T-helper 1 cell treated with Interleukin-12 subunit alpha and Interleukin-12 subunit beta and Interleukin-4 antibody, amounts not matched to agents 30 μg/mL and 1 μg/mL, for 36 hours (primary cell): ENCODE results near the gene KRTAP4-4.
"Not testable (repeated sequence)": the region's sequence is repeated elsewhere in the genome, so short reads cannot be mapped to it uniquely, and the experiment has no call there.

Experiments
- H3K27ac Mint-ChIP-seq: one replicate; pipeline ENCODE4 v1.8.0; 2021; ENCODE audit warnings: mild to moderate bottlenecking, mixed read lengths
- H3K27me3 Mint-ChIP-seq: one replicate; pipeline ENCODE4 v1.8.0; 2021; ENCODE audit warnings: low read depth, mixed read lengths
- H3K36me3 Mint-ChIP-seq: one replicate; pipeline ENCODE4 v1.8.0; 2021; ENCODE audit warnings: low read depth, mixed read lengths
- H3K4me1 Mint-ChIP-seq: one replicate; pipeline ENCODE4 v1.8.0; 2021; ENCODE audit warnings: low read depth, mixed read lengths
- H3K4me3 Mint-ChIP-seq: one replicate; pipeline ENCODE4 v1.8.0; 2021; ENCODE audit warnings: mild to moderate bottlenecking, moderate library complexity, mixed read lengths
- H3K9me3 Mint-ChIP-seq: one replicate; pipeline ENCODE4 v1.8.0; 2021; ENCODE audit warnings: mixed read lengths

The KRTAP4-4 gene

GRCh38 chr17:41160648-41161047, at the start of gene KRTAP4-4:
Gene KRTAP4-4, minus strand, starts transcription at chr17:41160748. Its CDS starts 57 bp downstream, at chr17:41160691.
- Mint-ChIP-seq H3K36me3 (no peaks in the 10 kb centered on the region), H3K9me3 (no peaks in the 10 kb centered on the region), H3K4me1 (no peaks in the 10 kb centered on the region), H3K4me3 (no peak within 1 kb of the TSS), H3K27ac (no peak within 1 kb of the TSS), H3K27me3 (peaks cover 10% of the 10 kb centered on the region)

GRCh38 chr17:41199421-41200078, 39.0 kb upstream of the KRTAP4-4 start:
- Mint-ChIP-seq H3K9me3 (no peaks in the 10 kb centered on the region), H3K4me3 (no peak overlapping the region), H3K4me1 (no peaks in the 10 kb centered on the region), H3K36me3 (no peaks in the 10 kb centered on the region), H3K27me3 (no peaks in the 10 kb centered on the region), H3K27ac (no peak overlapping the region)

GRCh38 chr17:41196068-41196467, 35.5 kb upstream of the KRTAP4-4 start:
- H3K9me3 Mint-ChIP-seq: no peaks in the 10 kb centered on the region
- H3K4me3 Mint-ChIP-seq: no peak overlapping the region
- no peaks in the 10 kb centered on the region for H3K36me3 Mint-ChIP-seq
- no peaks in the 10 kb centered on the region for H3K4me1 Mint-ChIP-seq
- H3K27me3 Mint-ChIP-seq: no peaks in the 10 kb centered on the region
- H3K27ac Mint-ChIP-seq: no peak overlapping the region

GRCh38 chr17:41190328-41190727, 29.8 kb upstream of the KRTAP4-4 start:
- Mint-ChIP-seq H3K27ac (no peak overlapping the region), H3K9me3 (no peaks in the 10 kb centered on the region), H3K4me3 (no peak overlapping the region), H3K36me3 (no peaks in the 10 kb centered on the region), H3K27me3 (no peaks in the 10 kb centered on the region), H3K4me1 (no peaks in the 10 kb centered on the region)

GRCh38 chr17:41189837-41190318, 29.3 kb upstream of the KRTAP4-4 start, which contains the start of gene KRTAP9-1:
Gene KRTAP9-1, plus strand, starts transcription at chr17:41189887. Its CDS starts 0 bp downstream, at chr17:41189887.
- not testable (repeated sequence) for H3K4me3 Mint-ChIP-seq, H3K36me3 Mint-ChIP-seq, H3K27me3 Mint-ChIP-seq, H3K27ac Mint-ChIP-seq, H3K4me1 Mint-ChIP-seq, H3K9me3 Mint-ChIP-seq

GRCh38 chr17:41186872-41187271, 26.3 kb upstream of the KRTAP4-4 start:
- no peak overlapping the region for H3K4me3 Mint-ChIP-seq
- no peak overlapping the region for H3K27ac Mint-ChIP-seq

GRCh38 chr17:41185001-41185400, 24.5 kb upstream of the KRTAP4-4 start:
- Mint-ChIP-seq H3K27me3 (no peaks in the 10 kb centered on the region), H3K27ac (no peak overlapping the region), H3K4me1 (no peaks in the 10 kb centered on the region), H3K4me3 (no peak overlapping the region), H3K36me3 (no peaks in the 10 kb centered on the region), H3K9me3 (no peaks in the 10 kb centered on the region)

More at GRCh38 chr17:41186872-41187271, 26.3 kb upstream of the KRTAP4-4 start:
- Mint-ChIP-seq H3K4me1 (no peaks in the 10 kb centered on the region), H3K9me3 (no peaks in the 10 kb centered on the region), H3K36me3 (no peaks in the 10 kb centered on the region), H3K27me3 (no peaks in the 10 kb centered on the region)

GRCh38 chr17:41184480-41184961, 24.0 kb upstream of the KRTAP4-4 start, which contains the start of gene KRTAP4-1:
Gene KRTAP4-1, minus strand, starts transcription at chr17:41184911. Its CDS starts 57 bp downstream, at chr17:41184854.
- H3K27me3 Mint-ChIP-seq: no peaks in the 10 kb centered on the region
- no peak within 1 kb of the TSS for H3K4me3 Mint-ChIP-seq
- H3K9me3 Mint-ChIP-seq: no peaks in the 10 kb centered on the region
- H3K36me3 Mint-ChIP-seq: no peaks in the 10 kb centered on the region
- H3K4me1 Mint-ChIP-seq: no peaks in the 10 kb centered on the region
- H3K27ac Mint-ChIP-seq: no peak within 1 kb of the TSS

GRCh38 chr17:41178843-41179616, 18.5 kb upstream of the KRTAP4-4 start:
- H3K27me3 Mint-ChIP-seq: no peaks in the 10 kb centered on the region
- H3K4me3 Mint-ChIP-seq: no peak overlapping the region
- no peaks in the 10 kb centered on the region for H3K36me3 Mint-ChIP-seq
- no peak overlapping the region for H3K27ac Mint-ChIP-seq
- H3K9me3 Mint-ChIP-seq: no peaks in the 10 kb centered on the region
- no peaks in the 10 kb centered on the region for H3K4me1 Mint-ChIP-seq

- Mint-ChIP-seq H3K27me3 (peaks cover 3% of the 10 kb centered on the region), H3K9me3 (no peaks in the 10 kb centered on the region), H3K4me1 (no peaks in the 10 kb centered on the region), H3K27ac (no peak overlapping the region), H3K36me3 (no peaks in the 10 kb centered on the region), H3K4me3 (no peak overlapping the region)
Observed at GRCh38 chr17:41178341-41178740, 17.8 kb upstream of the KRTAP4-4 start.

GRCh38 chr17:41177727-41178271, 17.3 kb upstream of the KRTAP4-4 start, which contains the start of gene KRTAP4-2:
Gene KRTAP4-2, minus strand, starts transcription at chr17:41178221. Its CDS starts 57 bp downstream, at chr17:41178164.
- Mint-ChIP-seq H3K4me1 (no peaks in the 10 kb centered on the region), H3K27ac (no peak within 1 kb of the TSS), H3K9me3 (no peaks in the 10 kb centered on the region), H3K27me3 (peaks cover 6% of the 10 kb centered on the region), H3K36me3 (no peaks in the 10 kb centered on the region), H3K4me3 (no peak within 1 kb of the TSS)

- H3K36me3 Mint-ChIP-seq: no peaks in the 10 kb centered on the region
- H3K4me3 Mint-ChIP-seq: no peak overlapping the region
- no peaks in the 10 kb centered on the region for H3K9me3 Mint-ChIP-seq
- no peak overlapping the region for H3K27ac Mint-ChIP-seq
- no peaks in the 10 kb centered on the region for H3K4me1 Mint-ChIP-seq
- H3K27me3 Mint-ChIP-seq: peaks cover 14% of the 10 kb centered on the region
Observed at GRCh38 chr17:41176744-41177387, 16.3 kb upstream of the KRTAP4-4 start.

- H3K9me3 Mint-ChIP-seq: no peaks in the 10 kb centered on the region
- H3K4me3 Mint-ChIP-seq: no peak overlapping the region
- H3K27me3 Mint-ChIP-seq: peaks cover 17% of the 10 kb centered on the region
- H3K36me3 Mint-ChIP-seq: no peaks in the 10 kb centered on the region
- H3K27ac Mint-ChIP-seq: no peak overlapping the region
- H3K4me1 Mint-ChIP-seq: no peaks in the 10 kb centered on the region
Observed at GRCh38 chr17:41171886-41172285, 11.3 kb upstream of the KRTAP4-4 start.

GRCh38 chr17:41168121-41168520, 7.6 kb upstream of the KRTAP4-4 start, which contains the start of gene KRTAP4-3:
Gene KRTAP4-3, minus strand, starts transcription at chr17:41168221. Its CDS starts 49 bp downstream, at chr17:41168172.
- Mint-ChIP-seq H3K27me3 (peaks cover 12% of the 10 kb centered on the region), H3K27ac (no peak within 1 kb of the TSS), H3K4me3 (no peak within 1 kb of the TSS), H3K4me1 (no peaks in the 10 kb centered on the region), H3K36me3 (no peaks in the 10 kb centered on the region), H3K9me3 (no peaks in the 10 kb centered on the region)
